Activated T-cell treated with anti-CD3 and anti-CD28 coated beads for 24 hours (primary cell): ENCODE measurements around the gene ENPP7.

Source experiments
- DNase-seq: peaks from one replicate; pipeline ENCODE4 v3.0.0-alpha.2; 2020; ENCODE audit warnings: low read depth

Gene ENPP7

GRCh38 chr17:79730769-79731483, at the start of gene ENPP7:
Gene ENPP7 (plus strand): TSS chr17:79730943. CDS start chr17:79731140, 197 bp downstream.
- no peak for DNase-seq

- DNase-seq = no peak
These were observed 49.6 kb upstream of the ENPP7 start for GRCh38 chr17:79681101-79681621.

- no peak for DNase-seq
These were observed 49.0 kb upstream of the ENPP7 start for GRCh38 chr17:79681628-79682261.

DNA sequence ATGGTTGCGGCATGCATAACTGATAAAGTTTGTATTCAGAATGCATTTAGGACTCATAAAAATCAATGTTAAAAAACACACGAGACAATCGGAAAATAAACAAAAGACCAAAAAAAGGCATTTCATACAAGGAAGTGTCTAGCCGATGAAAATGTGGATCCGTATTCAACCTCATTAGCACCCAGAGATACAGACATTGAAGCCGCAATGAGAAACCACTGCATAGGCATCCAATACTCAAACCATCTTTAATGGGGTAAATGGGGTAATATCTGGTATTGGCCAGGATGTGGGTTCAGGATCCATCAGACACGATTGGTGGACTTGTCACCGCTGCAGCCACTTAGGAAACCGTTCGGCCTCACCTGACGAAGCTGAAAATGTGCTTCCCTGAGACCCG, 47.4 kb upstream of the ENPP7 start:
- DNase-seq = no peak

DNA sequence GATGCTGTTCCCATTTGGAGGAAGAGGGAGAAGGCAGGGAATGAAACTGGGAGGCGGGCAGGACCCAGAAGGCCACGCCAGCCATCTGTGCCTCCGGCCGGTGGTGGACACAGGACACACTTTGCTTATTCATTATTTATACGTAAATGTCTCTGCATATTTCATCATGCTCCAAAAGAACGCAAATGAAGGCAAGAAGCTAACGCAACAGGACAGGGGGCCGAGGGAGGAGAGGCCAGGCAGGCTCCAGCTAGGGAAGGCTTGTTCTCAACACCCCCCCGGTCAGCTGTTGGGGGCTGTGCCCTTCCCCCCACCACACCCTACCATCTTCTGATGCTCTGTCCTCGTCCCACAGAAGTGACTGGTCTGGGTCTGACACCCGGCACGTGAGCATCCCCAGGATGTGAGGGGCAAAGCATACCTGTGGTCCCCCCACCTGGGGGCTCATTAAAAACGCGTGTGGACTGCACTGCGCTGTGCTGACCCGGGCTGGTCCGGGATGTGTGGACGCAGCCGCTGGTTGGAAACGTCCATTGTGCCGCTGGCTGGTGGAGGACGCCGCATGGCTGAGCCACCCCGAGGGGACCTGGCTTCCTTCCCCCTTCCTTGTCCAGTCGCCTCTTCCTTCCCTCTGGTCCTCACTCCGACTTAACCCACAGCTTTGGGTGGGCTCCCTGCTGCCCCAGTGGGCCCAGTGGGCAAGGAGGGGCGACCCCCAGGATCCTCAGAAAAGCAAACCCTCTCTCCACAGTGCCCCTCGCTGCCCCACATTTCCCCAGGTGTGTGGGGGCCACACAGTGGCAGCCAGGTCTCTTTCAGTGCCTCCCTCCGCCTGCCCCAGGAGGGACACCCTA, 46.4 kb upstream of the ENPP7 start:
- no peak for DNase-seq

DNA sequence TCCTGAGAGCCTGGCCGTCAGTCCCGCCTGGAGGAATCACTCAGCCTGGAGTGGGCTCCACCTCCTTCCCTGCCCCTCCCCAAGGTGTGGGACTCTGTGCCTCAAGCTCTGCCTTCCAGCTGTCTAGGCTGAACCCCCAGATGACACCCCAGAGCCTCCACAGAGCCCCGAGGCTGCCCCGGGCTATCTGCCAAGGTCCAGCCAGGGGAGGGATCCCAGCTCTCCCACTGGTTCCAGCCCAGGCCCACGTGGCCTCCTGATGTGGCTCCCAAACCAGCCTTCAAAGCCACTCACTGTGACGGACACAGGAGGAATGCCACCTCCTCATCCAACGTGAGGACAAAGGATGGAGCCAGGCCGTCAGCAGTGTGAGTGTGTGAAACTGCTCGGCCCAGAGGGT, 45.6 kb upstream of the ENPP7 start:
- DNase-seq = no peak

DNA sequence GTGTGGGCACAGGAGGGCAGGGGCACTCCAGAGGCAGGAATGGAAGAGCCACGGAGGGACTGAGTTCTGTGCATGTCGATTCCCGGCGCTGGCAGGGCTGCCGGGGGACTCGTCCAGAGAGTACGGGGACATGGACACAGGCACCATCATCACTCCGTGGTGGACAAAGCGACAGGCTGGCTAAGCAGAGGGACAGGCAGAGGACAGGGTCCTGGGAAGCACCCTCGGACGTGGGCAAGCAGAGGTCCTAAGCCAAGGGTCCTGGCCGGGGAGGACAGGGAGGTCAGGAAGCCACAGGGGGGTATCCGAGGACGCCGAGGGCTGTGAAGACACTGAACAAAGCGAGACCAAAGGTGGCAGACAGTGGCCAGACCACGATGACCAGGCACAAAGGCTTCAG, 44.3 kb upstream of the ENPP7 start:
- DNase-seq = no peak

DNA sequence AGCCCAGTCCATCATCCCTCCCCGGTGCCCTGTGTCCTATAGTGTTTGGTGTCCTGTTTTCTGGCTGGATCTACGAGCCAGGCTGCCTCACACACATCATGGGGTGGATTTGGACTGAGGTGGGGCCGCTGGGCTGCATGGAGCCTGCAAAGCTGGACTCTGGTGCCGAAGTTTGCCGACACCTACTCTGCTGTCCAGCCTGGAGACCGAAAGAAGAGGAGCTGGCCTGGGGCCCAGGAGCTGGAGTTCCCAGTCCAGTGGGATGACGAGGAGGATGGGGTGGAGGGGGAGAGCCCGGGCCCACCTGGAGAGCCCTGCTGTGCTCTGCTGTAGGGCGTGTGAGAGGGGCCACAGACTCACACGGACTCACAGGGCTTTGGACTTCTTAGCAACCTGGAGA, 40.3 kb upstream of the ENPP7 start:
- DNase-seq = no peak

DNA sequence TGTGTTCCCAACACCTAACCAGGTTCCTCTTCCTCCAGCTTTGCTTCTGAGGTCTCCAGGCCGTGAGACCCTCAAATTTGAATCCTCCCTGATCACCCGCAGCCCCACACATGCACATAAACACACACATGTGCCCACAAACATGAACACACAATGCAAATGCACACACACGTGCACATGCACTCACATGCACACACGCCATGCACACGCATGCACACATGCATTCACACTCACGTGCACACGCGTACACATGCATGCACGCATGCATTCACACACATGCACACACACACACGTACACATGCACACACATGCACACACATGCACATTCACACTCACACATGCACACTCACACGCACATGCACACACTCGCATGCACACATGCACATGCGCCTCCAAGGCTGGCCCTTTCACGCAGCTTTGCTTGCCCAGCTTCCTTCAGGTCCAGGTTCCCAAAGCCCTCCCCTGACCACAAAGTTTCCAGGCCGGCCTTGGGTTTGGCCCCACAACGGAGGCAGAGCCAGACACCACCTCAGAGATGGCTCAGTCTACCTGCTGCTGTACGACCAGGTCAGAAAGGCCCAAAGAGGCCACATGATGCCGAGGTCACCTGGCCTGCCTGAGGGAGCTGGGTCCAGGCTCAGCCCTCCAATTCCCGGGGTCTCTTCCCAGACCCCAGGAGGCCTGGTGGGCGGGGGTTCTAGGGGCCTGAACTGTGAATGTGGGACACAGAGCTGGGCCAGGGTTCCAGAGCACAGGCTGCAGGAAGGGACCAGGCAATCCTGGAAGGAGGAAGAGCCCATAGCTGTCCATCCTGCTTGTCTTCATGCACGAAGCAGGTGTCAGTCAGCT, 39.5 kb upstream of the ENPP7 start:
- no peak for DNase-seq

- no peak for DNase-seq
These were observed 38.8 kb upstream of the ENPP7 start for GRCh38 chr17:79691931-79692330.

GRCh38 chr17:79693419-79693818, 37.3 kb upstream of the ENPP7 start:
- no peak for DNase-seq

- no peak for DNase-seq
These were observed 35.4 kb upstream of the ENPP7 start for GRCh38 chr17:79695293-79695790.

GRCh38 chr17:79695797-79696609, 34.7 kb upstream of the ENPP7 start:
- DNase-seq = no peak

DNA sequence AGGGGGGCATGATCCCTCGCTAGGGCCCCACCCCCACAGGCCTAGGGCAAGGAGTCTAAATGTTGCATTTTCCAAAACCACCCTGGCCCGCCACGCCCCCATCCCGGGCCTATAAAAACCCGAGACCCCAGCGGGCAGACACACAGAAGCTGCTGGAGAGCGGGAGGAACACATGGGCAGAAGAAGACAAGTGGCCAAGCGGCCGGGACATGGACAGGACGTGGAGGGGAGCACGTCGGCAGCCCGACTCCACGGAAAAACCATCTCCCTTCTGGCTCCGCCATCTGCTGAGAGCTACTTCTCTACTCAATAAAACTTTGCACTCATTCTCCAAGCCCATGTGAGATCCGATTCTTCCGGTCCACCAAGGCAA, 34.1 kb upstream of the ENPP7 start:
- DNase-seq = no peak

- DNase-seq = no peak
These were observed 32.4 kb upstream of the ENPP7 start for GRCh38 chr17:79698146-79698846.

- no peak for DNase-seq
These were observed 31.2 kb upstream of the ENPP7 start for GRCh38 chr17:79699386-79700036.

DNA sequence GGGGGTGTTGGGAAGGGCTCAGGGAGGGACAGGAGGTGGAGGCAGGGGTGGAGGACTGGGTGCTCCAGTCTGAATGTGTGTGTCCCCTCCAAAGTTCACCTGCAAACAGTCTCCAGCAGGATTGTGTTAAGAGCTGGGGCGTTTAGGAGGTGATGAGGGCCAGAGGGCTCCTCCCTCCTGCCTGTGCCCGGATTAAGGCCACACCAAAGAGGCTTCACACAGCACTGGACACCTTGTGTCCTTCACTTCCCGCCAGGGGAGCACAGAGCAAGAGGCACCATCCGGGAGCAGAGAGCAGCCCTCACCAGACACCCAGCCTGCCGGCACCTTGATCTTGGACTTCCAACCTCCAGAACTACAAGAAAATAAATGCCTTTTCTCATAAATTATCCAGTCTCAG, 30.2 kb upstream of the ENPP7 start:
- no peak for DNase-seq

- DNase-seq = no peak
These were observed 28.7 kb upstream of the ENPP7 start for GRCh38 chr17:79702034-79702433.

DNA sequence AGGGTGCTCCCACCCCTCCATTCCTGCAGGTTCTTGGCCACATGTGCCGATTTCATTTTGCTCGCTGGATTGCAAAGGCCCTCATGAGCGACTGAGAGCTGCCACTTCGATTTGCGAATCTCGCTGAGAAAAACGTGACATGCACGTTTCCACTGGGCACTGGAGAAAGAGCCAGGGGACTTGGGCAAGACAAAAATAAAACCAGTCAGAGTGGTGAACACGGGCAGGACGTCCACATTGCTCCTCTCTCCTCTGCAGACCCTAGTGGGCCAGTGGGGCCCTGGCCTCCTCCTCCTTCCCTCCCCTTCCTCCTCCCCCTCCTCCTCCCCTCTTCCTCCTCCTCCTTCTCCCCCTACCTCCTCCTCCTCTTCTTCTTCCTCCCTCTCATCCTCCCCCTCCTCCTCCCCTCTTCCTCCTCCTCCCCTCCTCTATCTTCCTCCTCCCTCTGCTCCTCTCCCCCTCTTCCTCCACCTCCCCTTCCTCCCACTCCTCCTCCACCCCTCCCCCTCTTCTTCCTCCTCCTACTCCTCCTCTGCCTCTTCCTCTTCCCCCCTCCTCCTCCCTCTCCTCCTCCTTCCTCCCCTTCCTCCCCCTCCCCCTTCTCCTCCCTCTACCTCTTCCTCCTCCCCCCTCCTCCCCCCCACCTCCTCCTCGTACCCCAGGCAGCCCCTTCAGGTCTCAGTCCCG, 28.1 kb upstream of the ENPP7 start:
- DNase-seq = no peak
